ENCODE measurements around the gene SPRYD3.

Gene SPRYD3

GRCh38 chr12:53115891-53116648, 36.9 kb upstream of the SPRYD3 start:
- peak; percentile 80 for TF ChIP-seq ZNF768 (tag by site-specific recombination; IDR thresholded peaks at IDR 0.05)
- no peak for TF ChIP-seq ZNF610 (tag by site-specific recombination; IDR thresholded peaks at IDR 0.05; ENCODE audit: borderline replicate concordance)
- TF ChIP-seq ZNF580 (tag by site-specific recombination; IDR thresholded peaks at IDR 0.05), result peak; percentile 46; the same call in 1 of the 2 replicates
- no peak overlapping the region for H3K27ac ChIP-seq (ENCODE audit: extremely low read depth, low read depth, low read length)
- ChIA-PET POLR2A (interaction anchor here (1.5 kb wide), 1 partner anchor 37 kb away, joined by 4 read pairs; the partner anchor contains the start of gene SPRYD3), CTCF (interaction anchor here (0.9 kb wide), 1 partner anchor 15 kb away, joined by 3 read pairs; no protein-coding TSS in a partner anchor)
- no peaks in the 10 kb centered on the region for H3K4me1 ChIP-seq (ENCODE audit: control insufficient read depth, insufficient read depth, low read length)
- H3K9me3 ChIP-seq (ENCODE audit: control insufficient read depth, insufficient read depth, low read depth, low read length), result no peaks in the 10 kb centered on the region
- H3K36me3 ChIP-seq (ENCODE audit: control insufficient read depth in 2 of 2, insufficient read depth in 1 of 2, low read length in 2 of 2), result no peaks in the 10 kb centered on the region
- H3K4me3 ChIP-seq (ENCODE audit: low read depth, low read length), result no peak overlapping the region

- Histone ChIP-seq H3K4me1 (ENCODE audit: control insufficient read depth, insufficient read depth, low read length) (no peaks in the 10 kb centered on the region), H3K27ac (ENCODE audit: extremely low read depth, low read depth, low read length) (no peak overlapping the region), H3K36me3 (ENCODE audit: control insufficient read depth in 2 of 2, insufficient read depth in 1 of 2, low read length in 2 of 2) (no peaks in the 10 kb centered on the region), H3K4me3 (ENCODE audit: low read depth, low read length) (no peak overlapping the region), H3K9me3 (ENCODE audit: control insufficient read depth, insufficient read depth, low read depth, low read length) (no peaks in the 10 kb centered on the region)
- POLR2A ChIA-PET, result interaction anchor here (1.5 kb wide), 1 partner anchor 36 kb away, joined by 4 read pairs; the partner anchor contains the start of gene SPRYD3
- CTCF ChIA-PET, result interaction anchor here (0.9 to 1.6 kb wide), 2 partner anchors 14 to 49 kb away, joined by 3 to 4 read pairs; no protein-coding TSS in a partner anchor
- TF ChIP-seq ZNF843 (tag by site-specific recombination; IDR thresholded peaks at IDR 0.05) (no peak), ZNF211 (tag by site-specific recombination; IDR thresholded peaks at IDR 0.05; ENCODE audit: low read depth) (no peak), ZNF654 (tag by site-specific recombination; IDR thresholded peaks at IDR 0.05; ENCODE audit: low read depth) (no peak), ZNF16 (tag by site-specific recombination; IDR thresholded peaks at IDR 0.05; ENCODE audit: low read depth) (no peak), ZSCAN18 (tag by site-specific recombination; IDR thresholded peaks at IDR 0.05) (no peak), ZEB2 (tag by site-specific recombination; IDR thresholded peaks at IDR 0.05) (no peak), ZNF837 (tag by site-specific recombination; IDR thresholded peaks at IDR 0.05) (no peak), ZNF785 (tag by site-specific recombination; IDR thresholded peaks at IDR 0.05) (no peak), ZSCAN30 (tag by site-specific recombination; IDR thresholded peaks at IDR 0.05) (no peak), ZNF10 (tag by site-specific recombination; IDR thresholded peaks at IDR 0.05) (no peak), ZNF174 (tag by site-specific recombination; IDR thresholded peaks at IDR 0.05) (no peak), HIC1 (tag by site-specific recombination; IDR thresholded peaks at IDR 0.05) (no peak), ZNF670 (tag by site-specific recombination; IDR thresholded peaks at IDR 0.05; ENCODE audit: low read depth) (no peak), ZNF23 (tag by site-specific recombination; IDR thresholded peaks at IDR 0.05; ENCODE audit: borderline replicate concordance) (no peak), ZNF449 (tag by site-specific recombination; IDR thresholded peaks at IDR 0.05) (no peak), ZFP69B (tag by site-specific recombination; IDR thresholded peaks at IDR 0.05) (no peak)
These were observed 36.1 kb upstream of the SPRYD3 start for GRCh38 chr12:53115112-53115890.
